SK-N-SH (cell line): ENCODE measurements around the gene MACROD2.

ENCODE experiments used
- CTCF ChIP-seq: fragments of 200-600 bp; sonication (generic); IDR thresholded peaks from 2 replicates; pipeline ENCODE4 v1.6.1; 2017; ENCODE audit warnings: antibody characterized with exemption, mild to moderate bottlenecking, moderate library complexity
- EZH2phosphoT487 ChIP-seq: fragments of 200-600 bp; sonication (generic); IDR thresholded peaks from 2 replicates; pipeline ENCODE4 v1.6.1; 2017; ENCODE audit warnings: low read depth, mixed run types, mild to moderate bottlenecking, antibody characterized with exemption, moderate library complexity, borderline replicate concordance
- NFIC ChIP-seq: IDR thresholded peaks from 2 replicates; pipeline ENCODE4 v1.4.0; 2012; ENCODE audit warnings: borderline replicate concordance
- SIN3A ChIP-seq: IDR thresholded peaks from 2 replicates; pipeline ENCODE4 v1.6.1; 2012; ENCODE audit warnings: low read depth, mild to moderate bottlenecking, low read length, moderate library complexity, borderline replicate concordance

GRCh38 chr20:14342918-14343317 lies 347.6 kb downstream of the MACROD2 start:
- TF ChIP-seq CTCF = no peak
- no peak for TF ChIP-seq SIN3A
- no peak for TF ChIP-seq EZH2phosphoT487
- TF ChIP-seq NFIC = no peak
